HG03342 (cell line): Measurements from ENCODE around the gene PARD3B.

Source experiments
- ATAC-seq: cut with Tn5 transposase; IDR thresholded peaks from one replicate; pipeline ENCODE4 v1.9.1; 2021; ENCODE audit warnings: mild to moderate bottlenecking, moderate library complexity; ENCODE audit not compliant: unreplicated experiment

Gene PARD3B

GRCh38 chr2:205166745-205167144 lies 621.5 kb downstream of the PARD3B start:
- no peak for ATAC-seq

GRCh38 chr2:205169012-205169411 lies 623.7 kb downstream of the PARD3B start:
- ATAC-seq: no peak

- no peak for ATAC-seq
Observed at GRCh38 chr2:205169464-205169863, 624.2 kb downstream of the PARD3B start.

GRCh38 chr2:205170399-205170798 lies 625.1 kb downstream of the PARD3B start:
- ATAC-seq: no peak

- ATAC-seq: no peak
Observed at GRCh38 chr2:205171261-205171940, 626.1 kb downstream of the PARD3B start.

GRCh38 chr2:205175831-205176230 lies 630.6 kb downstream of the PARD3B start:
- no peak for ATAC-seq

- no peak for ATAC-seq
Observed at GRCh38 chr2:205176546-205176945, 631.3 kb downstream of the PARD3B start.

- no peak for ATAC-seq
Observed at GRCh38 chr2:205177546-205177945, 632.3 kb downstream of the PARD3B start.

GRCh38 chr2:205180730-205181129 lies 635.5 kb downstream of the PARD3B start:
- ATAC-seq: no peak

GRCh38 chr2:205187731-205188130 lies 642.5 kb downstream of the PARD3B start:
- ATAC-seq: no peak

- ATAC-seq: no peak
Observed at GRCh38 chr2:205188239-205189138, 643.2 kb downstream of the PARD3B start.

GRCh38 chr2:205189301-205189700 lies 644.0 kb downstream of the PARD3B start:
- ATAC-seq: no peak

GRCh38 chr2:205190528-205190927 lies 645.3 kb downstream of the PARD3B start:
- ATAC-seq: no peak

GRCh38 chr2:205193125-205193835 lies 648.0 kb downstream of the PARD3B start:
- ATAC-seq: no peak

- no peak for ATAC-seq
Observed at GRCh38 chr2:205193836-205194228, 648.6 kb downstream of the PARD3B start.

GRCh38 chr2:205197468-205198139 lies 652.3 kb downstream of the PARD3B start:
- ATAC-seq: no peak

GRCh38 chr2:205198140-205198525 lies 652.9 kb downstream of the PARD3B start:
- ATAC-seq: no peak

GRCh38 chr2:205199165-205199850 lies 654.0 kb downstream of the PARD3B start:
- no peak for ATAC-seq

- ATAC-seq: no peak
Observed at GRCh38 chr2:205210494-205210893, 665.2 kb downstream of the PARD3B start.

GRCh38 chr2:205212357-205212756 lies 667.1 kb downstream of the PARD3B start:
- ATAC-seq: no peak
